HL-60 (cell line): ENCODE measurements around the gene ATF6.

ENCODE experiments used
- CTCF ChIP-seq: IDR thresholded peaks from one replicate; pipeline ENCODE4 v1.5.1; 2011; ENCODE audit warnings: low read length, control low read depth, inconsistent platforms; ENCODE audit not compliant: insufficient read depth
- GABPA ChIP-seq: IDR thresholded peaks from 2 replicates; pipeline ENCODE4 v1.6.1; 2012; ENCODE audit warnings: low read depth
- POLR2AphosphoS5 ChIP-seq: IDR thresholded peaks from 2 replicates; pipeline ENCODE4 v1.6.1; 2012; ENCODE audit warnings: low read depth
- SPI1 ChIP-seq: IDR thresholded peaks from 2 replicates; pipeline ENCODE4 v1.6.1; 2012; ENCODE audit warnings: low read depth, mild to moderate bottlenecking, borderline replicate concordance
- TF ChIP-seq, protein P1 (sequence below): IDR thresholded peaks from 2 replicates; pipeline ENCODE4 v1.6.1; 2012; ENCODE audit warnings: low read depth; ENCODE audit not compliant: insufficient replicate concordance

- no peak for TF ChIP-seq POLR2AphosphoS5
- no peak for TF ChIP-seq CTCF
- TF ChIP-seq SPI1 = no peak
- no peak for TF ChIP-seq GABPA
- TF ChIP-seq, protein P1, sequence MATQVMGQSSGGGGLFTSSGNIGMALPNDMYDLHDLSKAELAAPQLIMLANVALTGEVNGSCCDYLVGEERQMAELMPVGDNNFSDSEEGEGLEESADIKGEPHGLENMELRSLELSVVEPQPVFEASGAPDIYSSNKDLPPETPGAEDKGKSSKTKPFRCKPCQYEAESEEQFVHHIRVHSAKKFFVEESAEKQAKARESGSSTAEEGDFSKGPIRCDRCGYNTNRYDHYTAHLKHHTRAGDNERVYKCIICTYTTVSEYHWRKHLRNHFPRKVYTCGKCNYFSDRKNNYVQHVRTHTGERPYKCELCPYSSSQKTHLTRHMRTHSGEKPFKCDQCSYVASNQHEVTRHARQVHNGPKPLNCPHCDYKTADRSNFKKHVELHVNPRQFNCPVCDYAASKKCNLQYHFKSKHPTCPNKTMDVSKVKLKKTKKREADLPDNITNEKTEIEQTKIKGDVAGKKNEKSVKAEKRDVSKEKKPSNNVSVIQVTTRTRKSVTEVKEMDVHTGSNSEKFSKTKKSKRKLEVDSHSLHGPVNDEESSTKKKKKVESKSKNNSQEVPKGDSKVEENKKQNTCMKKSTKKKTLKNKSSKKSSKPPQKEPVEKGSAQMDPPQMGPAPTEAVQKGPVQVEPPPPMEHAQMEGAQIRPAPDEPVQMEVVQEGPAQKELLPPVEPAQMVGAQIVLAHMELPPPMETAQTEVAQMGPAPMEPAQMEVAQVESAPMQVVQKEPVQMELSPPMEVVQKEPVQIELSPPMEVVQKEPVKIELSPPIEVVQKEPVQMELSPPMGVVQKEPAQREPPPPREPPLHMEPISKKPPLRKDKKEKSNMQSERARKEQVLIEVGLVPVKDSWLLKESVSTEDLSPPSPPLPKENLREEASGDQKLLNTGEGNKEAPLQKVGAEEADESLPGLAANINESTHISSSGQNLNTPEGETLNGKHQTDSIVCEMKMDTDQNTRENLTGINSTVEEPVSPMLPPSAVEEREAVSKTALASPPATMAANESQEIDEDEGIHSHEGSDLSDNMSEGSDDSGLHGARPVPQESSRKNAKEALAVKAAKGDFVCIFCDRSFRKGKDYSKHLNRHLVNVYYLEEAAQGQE = no peak
Observed at GRCh38 chr1:161844696-161845095, 78.6 kb downstream of the ATF6 start.
